HS-27A (cell line): ENCODE measurements around the gene SNX9.
"Not testable (repeated sequence)": the region's sequence is repeated elsewhere in the genome, so short reads cannot be mapped to it uniquely, and the experiment has no call there.

Experiments
- DNase-seq: peaks from one replicate; pipeline ENCODE4 v3.0.0-alpha.2; 2012; ENCODE audit warnings: low read depth, missing footprints

Gene SNX9

DNA sequence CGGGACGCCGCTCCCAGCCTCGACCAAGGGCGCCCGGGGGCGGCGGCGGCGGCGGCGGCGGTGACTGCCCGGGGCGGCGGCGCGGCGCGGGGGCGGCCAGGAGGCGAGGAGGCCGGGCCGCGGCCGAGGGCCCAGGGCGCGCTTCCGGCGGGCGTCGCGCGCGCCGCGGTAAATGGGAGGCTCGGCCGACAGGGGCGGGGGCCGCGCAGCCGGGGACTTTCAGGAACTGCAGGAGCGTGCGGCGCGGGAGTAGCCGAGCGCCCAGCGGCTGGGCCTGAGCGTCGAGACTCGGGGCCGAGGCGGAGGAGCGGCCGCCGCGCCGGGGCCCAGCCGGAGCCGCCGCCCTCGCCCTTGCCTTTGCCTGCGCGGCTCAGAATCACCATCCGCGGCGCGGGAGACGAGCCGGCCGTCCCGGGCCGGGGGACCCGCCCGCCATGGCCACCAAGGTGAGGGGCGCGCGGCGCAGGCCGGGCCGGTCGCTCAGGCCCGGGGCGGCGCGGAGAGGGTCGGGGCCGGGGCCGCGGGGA, at the start of gene SNX9:
Gene SNX9, plus strand, starts transcription at position 246 of the 527 bp plus-strand sequence. Its CDS starts 189 bp downstream, at position 435.
- DNase-seq: no peak

DNA sequence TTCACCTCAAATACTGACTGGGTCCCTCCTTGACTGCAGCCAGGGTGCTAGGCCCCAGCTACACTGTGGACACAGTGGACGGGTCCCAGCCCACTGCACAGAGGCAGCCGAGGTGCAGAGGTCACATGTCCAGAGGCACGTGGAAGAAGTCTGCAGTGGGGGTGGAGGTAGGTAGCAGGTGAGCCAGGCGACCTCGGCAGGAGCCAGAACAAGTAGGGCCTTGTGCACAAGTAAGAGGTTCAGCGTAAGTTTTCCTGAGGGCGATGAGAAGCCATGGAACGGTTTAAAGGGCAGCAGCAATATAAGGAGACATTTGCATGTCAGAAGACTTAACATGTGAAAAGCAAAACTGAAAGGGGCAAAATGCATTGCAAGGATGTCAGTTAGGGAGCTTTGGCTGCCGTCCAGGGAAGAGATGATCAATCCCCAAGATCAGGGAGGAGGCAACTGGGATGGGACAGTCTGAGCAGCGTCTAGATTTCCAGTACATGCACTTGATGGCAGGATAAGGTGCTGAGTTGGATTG, 49.7 kb upstream of the SNX9 start:
- no peak for DNase-seq

DNA sequence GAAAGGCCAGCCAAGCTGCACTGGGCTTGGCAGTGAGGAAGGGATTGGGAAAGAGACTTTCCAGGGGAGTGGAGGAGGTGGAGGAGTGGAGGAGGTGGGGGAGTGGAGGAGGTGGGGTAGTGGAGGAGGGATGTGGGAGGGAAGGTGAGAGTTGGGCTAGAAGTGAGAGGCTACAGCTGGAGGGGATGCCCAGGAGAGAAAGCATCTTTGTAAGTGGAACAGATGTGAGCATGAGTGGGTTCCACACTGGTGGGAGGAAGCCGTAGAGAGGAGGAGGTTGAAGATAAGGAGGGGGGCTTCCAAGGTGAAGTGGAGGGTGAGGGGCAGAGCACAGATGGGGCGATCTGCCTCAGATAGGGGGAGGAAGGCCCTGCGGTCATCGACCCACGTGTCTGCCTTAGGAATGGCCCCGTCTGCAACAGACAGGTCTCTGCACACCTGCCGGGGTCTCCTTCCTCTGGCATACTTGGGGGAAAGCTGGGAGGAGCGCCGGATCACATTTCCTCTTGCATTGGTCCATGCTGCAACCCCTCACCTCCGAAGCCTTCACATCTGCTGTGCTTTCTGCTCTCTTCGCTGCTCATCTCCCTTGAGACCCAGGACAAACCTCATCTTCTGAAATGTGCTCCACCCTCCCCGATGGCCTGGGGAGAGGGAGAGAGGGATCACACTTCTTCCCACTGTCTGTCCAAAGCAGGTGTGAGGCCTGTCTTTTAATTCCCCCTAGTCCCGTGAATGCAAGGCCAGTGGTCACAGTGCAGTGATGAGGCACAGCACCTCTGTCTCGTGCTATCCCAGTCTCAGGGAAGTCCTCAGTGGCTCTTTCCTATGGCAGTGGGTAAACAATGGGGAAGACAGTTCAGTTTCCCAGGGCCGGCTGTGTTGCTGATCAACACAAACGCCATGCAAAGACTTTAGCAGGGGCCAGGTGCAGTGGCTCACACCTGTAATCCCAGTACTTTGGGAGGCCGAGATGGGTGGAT, 48.6 kb upstream of the SNX9 start:
- DNase-seq: no peak

- DNase-seq: no peak
These were observed 47.7 kb upstream of the SNX9 start for GRCh38 chr6:157775376-157775775.

GRCh38 chr6:157777344-157777743, 45.7 kb upstream of the SNX9 start:
- no peak for DNase-seq

DNA sequence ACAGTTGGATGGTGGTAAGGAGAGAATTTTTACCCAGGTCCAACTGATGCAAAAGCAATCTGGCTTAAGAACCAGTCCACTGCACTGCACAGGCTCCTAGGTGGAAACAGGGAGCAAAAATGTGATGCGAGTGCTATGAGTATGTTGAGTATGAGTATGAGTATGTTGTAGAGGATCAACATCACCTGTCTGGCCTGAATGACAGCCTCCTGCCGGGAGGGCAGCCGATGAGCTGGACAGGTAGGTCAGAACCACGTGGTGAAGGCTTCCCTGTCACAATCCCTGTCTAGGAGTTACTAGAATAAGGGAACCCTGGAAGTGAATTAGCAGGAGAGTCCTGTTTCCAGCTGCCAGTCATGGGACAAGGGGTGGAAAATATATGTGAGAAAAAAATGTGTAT, 44.3 kb upstream of the SNX9 start:
- no peak for DNase-seq

- no peak for DNase-seq
These were observed 43.1 kb upstream of the SNX9 start for GRCh38 chr6:157779705-157780604.

DNA sequence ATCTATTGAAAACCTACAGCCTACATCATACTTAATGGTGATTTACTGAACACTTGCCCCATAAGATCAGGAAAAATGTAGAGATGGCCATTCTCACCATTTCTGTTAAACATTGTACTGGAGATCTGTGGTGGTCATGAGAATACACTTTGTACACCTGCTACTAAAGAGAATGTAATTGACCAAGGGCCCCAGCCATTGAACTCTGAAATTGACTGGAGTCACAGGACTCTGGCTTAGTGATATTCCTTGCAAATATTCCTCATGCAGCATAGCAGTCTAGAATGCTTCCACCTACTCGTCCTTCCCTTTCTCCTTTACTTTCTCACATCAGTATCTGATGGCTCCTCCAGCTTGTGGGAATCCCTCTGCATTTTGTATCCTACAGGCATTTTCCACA, 37.4 kb upstream of the SNX9 start:
- no peak for DNase-seq

- no peak for DNase-seq
These were observed 36.8 kb upstream of the SNX9 start for GRCh38 chr6:157786221-157786620.

DNA sequence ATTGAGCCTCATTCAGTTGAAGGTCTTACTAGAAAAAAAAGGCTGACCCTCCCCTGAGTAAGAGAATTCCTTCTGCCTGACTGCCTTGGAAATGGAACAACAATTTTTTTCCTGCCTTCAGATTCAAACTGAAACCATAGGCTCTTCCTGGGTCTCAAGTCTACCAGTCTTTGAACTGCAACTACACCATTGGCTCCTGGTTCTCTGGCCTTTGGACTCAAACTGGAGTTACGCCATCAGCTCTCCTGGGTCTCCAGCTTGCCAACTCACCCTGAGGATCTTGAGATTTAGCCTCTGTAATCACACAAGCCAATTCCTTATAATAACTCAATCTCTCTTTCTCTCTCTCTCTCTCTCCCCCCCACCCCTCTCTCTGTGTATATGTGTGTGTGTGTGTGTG, 36.0 kb upstream of the SNX9 start:
- DNase-seq: no peak

- no peak for DNase-seq
These were observed 34.9 kb upstream of the SNX9 start for GRCh38 chr6:157788180-157788579.

DNA sequence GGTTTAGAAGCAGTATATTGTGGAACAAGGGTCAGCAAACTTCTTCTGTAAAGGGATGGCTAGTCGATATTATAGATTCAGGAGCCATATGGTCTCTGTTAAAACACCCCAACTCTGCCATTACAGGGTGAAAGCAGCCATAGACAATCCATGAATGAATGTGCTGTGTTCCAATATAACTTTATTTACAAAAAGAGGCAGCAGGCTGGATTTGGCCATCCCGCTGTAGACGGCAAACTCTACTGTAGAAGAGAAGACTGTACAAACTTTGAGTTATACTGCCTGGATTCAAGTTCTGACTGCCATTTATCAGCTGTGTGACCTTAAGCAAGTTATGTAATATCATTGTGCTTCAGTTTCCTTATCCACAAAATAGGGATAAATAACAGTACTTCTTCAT, 33.7 kb upstream of the SNX9 start:
- DNase-seq: no peak

DNA sequence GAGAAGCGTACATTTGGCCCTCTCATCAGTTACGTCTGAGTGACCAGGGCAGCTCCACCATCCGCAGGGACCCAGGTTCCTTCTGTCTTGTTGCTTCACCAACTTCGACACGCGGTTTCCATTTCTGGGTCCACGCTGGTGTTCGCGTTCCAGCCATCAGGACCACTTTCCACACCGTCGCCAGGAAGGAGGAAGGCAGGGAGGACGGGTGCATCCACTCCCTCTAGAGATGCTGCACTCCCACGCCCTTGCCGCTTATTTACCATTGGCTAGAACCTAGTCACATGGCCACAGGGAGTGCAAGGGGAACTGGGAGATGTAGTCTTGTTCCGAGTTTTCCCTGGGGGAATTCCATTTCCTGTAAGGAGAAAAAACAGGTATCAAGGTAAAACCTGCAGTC, 33.2 kb upstream of the SNX9 start:
- no peak for DNase-seq

DNA sequence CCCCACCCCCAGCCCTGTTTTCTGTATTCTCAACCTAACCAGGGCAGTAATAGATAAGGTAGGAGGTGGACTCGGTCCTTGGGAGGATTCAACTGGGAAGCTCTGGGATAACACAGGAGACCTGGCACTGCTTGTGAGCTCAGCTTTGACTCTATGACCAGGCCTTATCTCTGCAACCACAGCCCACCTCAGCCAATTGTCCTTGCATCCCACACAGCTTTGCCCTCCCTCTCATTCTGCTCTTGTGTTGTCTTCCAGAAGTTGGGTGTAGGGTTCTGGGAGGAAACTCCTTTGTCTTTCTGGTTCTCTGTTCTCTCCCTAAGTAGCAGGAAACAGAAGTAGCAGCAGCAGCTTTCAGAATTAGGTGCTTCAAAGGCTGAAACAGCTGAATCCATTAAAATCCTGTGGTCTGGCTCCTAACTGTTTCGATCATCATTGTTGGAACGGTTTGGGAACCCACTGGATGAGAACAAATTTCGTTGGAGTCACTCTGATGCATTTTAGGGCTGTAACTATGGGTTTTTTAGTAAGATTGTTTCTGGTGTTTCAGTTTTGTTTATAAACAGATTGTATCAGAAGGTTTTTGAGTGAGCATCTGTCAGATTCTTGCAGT, 32.4 kb upstream of the SNX9 start:
- no peak for DNase-seq

DNA sequence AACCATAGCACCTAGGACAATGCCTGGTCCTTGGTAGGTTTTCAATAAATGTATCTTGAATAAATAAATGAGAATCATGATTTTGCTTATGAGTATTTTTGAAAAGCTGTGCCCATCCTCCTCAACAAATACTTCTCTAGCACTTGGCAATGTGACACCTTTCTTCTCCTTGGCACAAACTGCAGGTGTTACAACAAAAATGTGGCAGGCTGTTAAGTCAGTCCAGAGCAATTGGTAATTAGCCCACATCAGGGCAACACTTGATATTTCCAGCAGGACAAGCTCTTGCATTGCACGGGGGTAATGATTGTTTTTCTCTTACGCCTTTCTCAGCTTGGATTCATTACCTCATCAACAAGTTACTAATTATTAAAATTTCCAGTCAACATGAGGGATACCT, 31.6 kb upstream of the SNX9 start:
- no peak for DNase-seq

DNA sequence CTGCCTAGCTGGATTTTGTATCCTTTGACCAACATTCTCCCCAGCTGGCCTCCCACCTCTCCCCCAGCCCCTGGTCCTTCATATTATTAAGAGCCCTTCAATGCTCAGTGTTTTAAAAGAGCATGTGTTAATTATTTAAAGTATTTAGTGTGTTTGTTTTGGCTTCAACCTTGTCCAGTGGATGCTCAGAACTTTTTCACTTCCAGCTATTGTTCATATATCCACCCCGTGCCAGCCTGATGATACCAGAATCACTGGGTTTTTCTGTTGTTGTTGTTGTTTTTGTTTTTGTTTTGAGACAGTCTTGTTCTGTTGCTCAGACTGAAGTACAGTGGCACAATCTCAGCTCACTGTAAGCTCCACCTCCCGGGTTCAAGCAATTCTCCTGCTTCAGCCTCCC, 30.4 kb upstream of the SNX9 start:
- DNase-seq: no peak

DNA sequence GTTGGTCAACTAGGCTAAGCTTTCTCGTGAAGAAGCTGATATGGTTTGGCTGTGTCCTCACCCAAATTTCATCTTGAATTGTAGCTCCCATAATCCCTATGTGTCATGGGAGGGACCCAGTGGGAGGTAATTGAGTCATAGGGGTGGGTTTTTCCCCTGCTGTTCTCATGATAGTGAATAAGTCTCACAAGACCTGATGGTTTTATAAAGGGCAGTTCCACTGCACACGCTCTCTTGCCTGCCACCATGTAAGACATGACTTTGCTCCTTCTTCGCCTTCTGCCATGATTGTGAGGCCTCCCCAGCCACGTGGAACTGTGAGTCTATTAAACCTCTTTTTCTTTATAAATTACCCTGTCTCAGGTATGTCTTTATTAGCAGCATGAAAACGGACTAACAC, 29.0 kb upstream of the SNX9 start:
- DNase-seq: not testable (repeated sequence)

- DNase-seq: no peak
These were observed 27.2 kb upstream of the SNX9 start for GRCh38 chr6:157795841-157796240.

GRCh38 chr6:157798851-157799250, 24.2 kb upstream of the SNX9 start:
- DNase-seq: no peak

- DNase-seq: not testable (repeated sequence)
These were observed 23.5 kb upstream of the SNX9 start for GRCh38 chr6:157799561-157799960.

- DNase-seq: no peak
These were observed 22.4 kb upstream of the SNX9 start for GRCh38 chr6:157800420-157801237.
